Panc1 (cell line): ENCODE measurements around the gene CCSER2. TPM values are rescaled to one million over a fixed set of nuclear protein-coding genes. Genes with fewer than 3 reads are reported as not detected.
"Not testable (repeated sequence)": the region's sequence is repeated elsewhere in the genome, so short reads cannot be mapped to it uniquely, and the experiment has no call there.

Experiments used
- ATAC-seq: fragments of 200-7000 bp; cut with Tn5 transposase; 2 replicates; pipeline ENCODE4 v1.9.1; 2020; ENCODE audit warnings: mild to moderate bottlenecking, moderate library complexity
- BruUV-seq: library from RNA; stranded (reverse); fragments of 400-500 nt; replicated peaks from 2 replicates; lab custom pipeline; 2021; lab: Mats Ljungman, UMichigan
- CTCF ChIA-PET: fragments of 300-600 bp; sonication (Branson Sonifier 250); formaldehyde crosslinking; loops from one replicate; lab custom pipeline; 2022; ENCODE audit warnings: antibody characterized with exemption; lab: Charles Lee
- POLR2A ChIA-PET: fragments of 300-600 bp; sonication (Branson Sonifier 250); formaldehyde crosslinking; loops from one replicate; lab custom pipeline; 2022; ENCODE audit warnings: antibody characterized with exemption; lab: Charles Lee
- DNase-seq: peaks from one replicate; pipeline ENCODE4 v3.0.0-alpha.2; 2010; ENCODE audit warnings: low read depth, low spot score
- H3K27ac ChIP-seq: 2 replicates; pipeline ENCODE4 v1.5.1; 2011; ENCODE audit warnings: mild to moderate bottlenecking, low read length, inconsistent platforms
- H3K27me3 ChIP-seq: fragments of 200-500 bp; sonication (Bioruptor generic); 2 replicates; pipeline ENCODE4 v1.6.0; 2014; ENCODE audit warnings: low read length, inconsistent platforms; ENCODE audit not compliant: control insufficient read depth, insufficient read depth
- H3K36me3 ChIP-seq: fragments of 200-500 bp; sonication (Bioruptor generic); 2 replicates; pipeline ENCODE4 v1.5.1; 2014; ENCODE audit warnings: inconsistent platforms, mild to moderate bottlenecking, low read length, moderate library complexity; ENCODE audit not compliant: control insufficient read depth, insufficient read depth
- H3K4me1 ChIP-seq: 2 replicates; pipeline ENCODE4 v1.5.1; 2011; ENCODE audit warnings: inconsistent platforms, mild to moderate bottlenecking, low read length, moderate library complexity; ENCODE audit not compliant: control insufficient read depth, insufficient read depth
- H3K4me3 ChIP-seq, 2 experiments: 2 replicates each; pipeline ENCODE4 v1.5.1; 2011 to 2012; ENCODE audit warnings: low read depth in 2 of 2, low read length in 2 of 2, mild to moderate bottlenecking in 2 of 2, inconsistent platforms in 1 of 2, moderate library complexity in 1 of 2
- H3K9me3 ChIP-seq: fragments of 200-500 bp; sonication (Bioruptor generic); 2 replicates; pipeline ENCODE4 v1.5.1; 2014; ENCODE audit warnings: low read depth, mild to moderate bottlenecking, inconsistent platforms, low read length, moderate library complexity; ENCODE audit not compliant: control insufficient read depth, insufficient read depth
- CTCF ChIP-seq: fragments of 450-650 bp; IDR thresholded peaks from 2 replicates; pipeline ENCODE4 v1.5.1; 2017; ENCODE audit warnings: mild to moderate bottlenecking
- POLR2AphosphoS5 ChIP-seq: IDR thresholded peaks from 2 replicates; pipeline ENCODE4 v1.6.1; 2012; ENCODE audit warnings: mild to moderate bottlenecking, low read depth, low read length, moderate library complexity
- REST ChIP-seq, 2 experiments: IDR thresholded peaks; 2 replicates each; pipeline ENCODE4 v1.6.1; 2011 to 2012; ENCODE audit warnings: low read depth in 2 of 2, control low read depth in 1 of 2, low read length in 1 of 2, mild to moderate bottlenecking in 1 of 2, moderate library complexity in 1 of 2; ENCODE audit not compliant: insufficient read depth in 1 of 2
- SIN3A ChIP-seq: IDR thresholded peaks from 2 replicates; pipeline ENCODE4 v1.6.1; 2012; ENCODE audit warnings: low read depth, mild to moderate bottlenecking, low read length, moderate library complexity, borderline replicate concordance; ENCODE audit not compliant: insufficient read depth
- TCF7L2 ChIP-seq: IDR thresholded peaks from 2 replicates; pipeline ENCODE4 v1.6.1; 2011; ENCODE audit warnings: mild to moderate bottlenecking, low read depth, low read length, inconsistent platforms
- in situ Hi-C: cut with HindIII; loops from 2 replicates; pipeline ENCODE4 v1.10.0; 2016; ENCODE audit warnings: low sequenced_read_pairs, low pct_unique_long_range_greater_than_20kb
- intact Hi-C: fragments of 100-400 bp; cut with micrococcal nuclease; formaldehyde crosslinking; loops from one replicate; pipeline ENCODE4 v1.10.0; 2022; ENCODE audit not compliant: unreplicated experiment
- total RNA-seq: library from RNA; stranded (reverse); gene quantifications from one replicate; pipeline ENCODE4 v1.2.1, GENCODE V29; 2021; ENCODE audit not compliant: unreplicated experiment

The CCSER2 gene
- total RNA-seq, 1 experiment from 2014 or later, result 63.7 TPM

- Histone ChIP-seq H3K4me3 (no peak overlapping the region), H3K36me3 (no peaks in the 10 kb centered on the region), H3K9me3 (no peaks in the 10 kb centered on the region), H3K27me3 (no peaks in the 10 kb centered on the region), H3K27ac (no peak overlapping the region), H3K4me1 (no peaks in the 10 kb centered on the region)
- TF ChIP-seq REST (IDR thresholded peaks at IDR 0.05; ENCODE audit: insufficient read depth in 1 of 2, low read depth in 2 of 2, low read length in 1 of 2) (no peak), SIN3A (no peak), CTCF (no peak), POLR2AphosphoS5 (no peak)
- no peak for DNase-seq
- no peak for ATAC-seq
- ChIA-PET CTCF (interaction anchor here (0.5 kb wide), 1 partner anchor 89 kb away, joined by 3 read pairs; no protein-coding TSS in a partner anchor), POLR2A (no interaction called here)
- intact Hi-C loops, result no loop called here
- in situ Hi-C loops, result no loop called here
- no TSS peak for BruUV-seq
These were observed 119.5 kb downstream of the CCSER2 start for GRCh38 chr10:84447701-84448400.

- BruUV-seq, intact Hi-C loops: not testable (repeated sequence)
These were observed 121.0 kb downstream of the CCSER2 start for GRCh38 chr10:84449351-84449750.

GRCh38 chr10:84452003-84452402 is 123.6 kb downstream of the CCSER2 start:
- ATAC-seq (no peak), DNase-seq (no peak)
- TF ChIP-seq REST (IDR thresholded peaks at IDR 0.05; ENCODE audit: insufficient read depth in 1 of 2, low read depth in 2 of 2, low read length in 1 of 2), result no peak
- no peak for TF ChIP-seq POLR2AphosphoS5
- TF ChIP-seq CTCF, result no peak
- TF ChIP-seq SIN3A, result no peak
- TF ChIP-seq TCF7L2, result no peak
- Histone ChIP-seq H3K36me3 (no peaks in the 10 kb centered on the region), H3K9me3 (no peaks in the 10 kb centered on the region), H3K27me3 (no peaks in the 10 kb centered on the region), H3K4me3 (no peak overlapping the region), H3K4me1 (no peaks in the 10 kb centered on the region), H3K27ac (no peak overlapping the region)
- CTCF ChIA-PET, result no interaction called here
- BruUV-seq, result no TSS peak
- intact Hi-C loops, result no loop called here
- POLR2A ChIA-PET, result no interaction called here
- in situ Hi-C loops, result no loop called here

More at GRCh38 chr10:84449351-84449750, 121.0 kb downstream of the CCSER2 start:
- CTCF ChIA-PET, H3K4me3 ChIP-seq, H3K27ac ChIP-seq, in situ Hi-C loops, H3K4me1 ChIP-seq, ATAC-seq, H3K9me3 ChIP-seq, H3K27me3 ChIP-seq, H3K36me3 ChIP-seq, DNase-seq: not testable (repeated sequence)
- POLR2A ChIA-PET, result interaction anchor here (0.6 kb wide), 1 partner anchor 10 kb away, joined by 4 read pairs; no protein-coding TSS in a partner anchor
